HEK293 (cell line): ENCODE results near the gene EMD.

Experiments
- CTCF ChIA-PET: fragments of 350-600 bp; formaldehyde crosslinking; extraction: SDS; loops from one replicate; lab custom pipeline; 2021; ENCODE audit warnings: antibody characterized with exemption; lab: Yijun Ruan, JAX
- POLR2A ChIA-PET: fragments of 300-600 bp; formaldehyde crosslinking; extraction: SDS; loops from one replicate; lab custom pipeline; 2020; ENCODE audit warnings: antibody characterized with exemption, inconsistent platforms; lab: Yijun Ruan, JAX
- H3K27ac ChIP-seq: fragments of 200-500 bp; sonication (Bioruptor generic); 2 replicates; pipeline ENCODE4 v1.5.1; 2014; ENCODE audit warnings: low read depth, low read length, control low read depth, inconsistent platforms; ENCODE audit errors: extremely low read depth
- H3K36me3 ChIP-seq, 2 experiments: fragments of 200-500 bp in 1 of 2; sonication (Bioruptor generic) in 1 of 2; 1 replicate in 1 of 2; 2 replicates in 1 of 2; pipeline ENCODE4 v1.5.1; 2014 to 2017; ENCODE audit warnings: inconsistent platforms in 2 of 2, low read length in 2 of 2; ENCODE audit not compliant: control insufficient read depth in 2 of 2, insufficient read depth in 1 of 2
- H3K4me1 ChIP-seq: fragments of 200-500 bp; sonication (Bioruptor generic); 2 replicates; pipeline ENCODE4 v1.5.1; 2014; ENCODE audit warnings: mild to moderate bottlenecking, low read length, inconsistent platforms; ENCODE audit not compliant: control insufficient read depth, insufficient read depth
- H3K4me3 ChIP-seq: 2 replicates; pipeline ENCODE4 v1.5.1; 2011; ENCODE audit warnings: low read depth, mild to moderate bottlenecking, control low read depth, low read length, moderate library complexity
- H3K9me3 ChIP-seq: fragments of 200-500 bp; sonication (Bioruptor generic); 2 replicates; pipeline ENCODE4 v1.5.1; 2014; ENCODE audit warnings: low read depth, low read length, inconsistent platforms; ENCODE audit not compliant: control insufficient read depth, insufficient read depth
- PBX3 ChIP-seq: sonication (generic); formaldehyde crosslinking; IDR thresholded peaks from 2 replicates; pipeline ENCODE4 v1.8.1; 2022; ENCODE audit warnings: mild to moderate bottlenecking, moderate library complexity, missing genetic modification reagents
- PRDM2 ChIP-seq: fragments of 450-650 bp; formaldehyde crosslinking; IDR thresholded peaks from 2 replicates; pipeline ENCODE4 v1.5.1; 2016; ENCODE audit warnings: missing biosample characterization, missing genetic modification characterization, borderline replicate concordance
- ZBTB10 ChIP-seq: fragments of 450-650 bp; formaldehyde crosslinking; IDR thresholded peaks from 2 replicates; pipeline ENCODE4 v1.5.1; 2016; ENCODE audit warnings: missing biosample characterization, missing genetic modification characterization
- ZBTB48 ChIP-seq: fragments of 450-650 bp; formaldehyde crosslinking; IDR thresholded peaks from 2 replicates; pipeline ENCODE4 v1.5.1; 2016; ENCODE audit warnings: missing biosample characterization, missing genetic modification characterization
- ZFP3 ChIP-seq: fragments of 450-650 bp; formaldehyde crosslinking; IDR thresholded peaks from 2 replicates; pipeline ENCODE4 v1.5.1; 2016; ENCODE audit warnings: low read depth, missing biosample characterization, missing genetic modification characterization
- ZNF132 ChIP-seq: fragments of 450-650 bp; formaldehyde crosslinking; IDR thresholded peaks from 2 replicates; pipeline ENCODE4 v1.5.1; 2017; ENCODE audit warnings: missing biosample characterization, missing genetic modification characterization, borderline replicate concordance
- ZNF239 ChIP-seq: fragments of 450-650 bp; formaldehyde crosslinking; IDR thresholded peaks from 2 replicates; pipeline ENCODE4 v1.5.1; 2016; ENCODE audit warnings: missing biosample characterization, missing genetic modification characterization
- ZNF26 ChIP-seq: fragments of 450-650 bp; formaldehyde crosslinking; IDR thresholded peaks from 2 replicates; pipeline ENCODE4 v1.5.1; 2016; ENCODE audit warnings: missing biosample characterization, missing genetic modification characterization
- ZNF266 ChIP-seq: fragments of 450-650 bp; formaldehyde crosslinking; IDR thresholded peaks from 2 replicates; pipeline ENCODE4 v1.5.1; 2016; ENCODE audit warnings: missing biosample characterization, missing genetic modification characterization, low read depth
- ZNF341 ChIP-seq: fragments of 450-650 bp; formaldehyde crosslinking; IDR thresholded peaks from 2 replicates; pipeline ENCODE4; 2016; ENCODE audit warnings: low read depth, missing biosample characterization, missing genetic modification characterization
- ZNF391 ChIP-seq: fragments of 450-650 bp; formaldehyde crosslinking; IDR thresholded peaks from 2 replicates; pipeline ENCODE4 v1.5.1; 2016; ENCODE audit warnings: low read depth, missing biosample characterization, missing genetic modification characterization, borderline replicate concordance
- ZNF398 ChIP-seq: fragments of 450-650 bp; formaldehyde crosslinking; IDR thresholded peaks from 2 replicates; pipeline ENCODE4 v1.5.1; 2017; ENCODE audit warnings: missing biosample characterization, missing genetic modification characterization
- ZNF501 ChIP-seq: fragments of 450-650 bp; formaldehyde crosslinking; IDR thresholded peaks from 2 replicates; pipeline ENCODE4 v1.5.1; 2016; ENCODE audit warnings: missing biosample characterization, missing genetic modification characterization
- ZNF555 ChIP-seq: fragments of 450-650 bp; formaldehyde crosslinking; conservative IDR thresholded peaks from 2 replicates; pipeline ENCODE4 v1.5.1; 2017; ENCODE audit warnings: missing biosample characterization, mild to moderate bottlenecking, missing genetic modification characterization, inconsistent platforms
- ZNF585B ChIP-seq: fragments of 450-650 bp; formaldehyde crosslinking; IDR thresholded peaks from 2 replicates; pipeline ENCODE4 v1.5.1; 2016; ENCODE audit warnings: missing biosample characterization, missing genetic modification characterization
- ZNF639 ChIP-seq: fragments of 450-650 bp; formaldehyde crosslinking; IDR thresholded peaks from 2 replicates; pipeline ENCODE4 v1.5.1; 2016; ENCODE audit warnings: missing biosample characterization, missing genetic modification characterization
- ZNF658 ChIP-seq: fragments of 450-650 bp; formaldehyde crosslinking; IDR thresholded peaks from 2 replicates; pipeline ENCODE4; 2016; ENCODE audit warnings: missing biosample characterization, missing genetic modification characterization

The EMD gene

GRCh38 chrX:154370300-154371016 lies 8.6 kb upstream of the EMD start:
- Histone ChIP-seq H3K4me3 (peak overlapping the region; percentile 68), H3K27ac (peak overlapping the region; percentile 93)
- peak; percentile 80 for TF ChIP-seq ZNF341
- peak; percentile 10; the same call in 1 of the 2 replicates for TF ChIP-seq ZBTB48
- no peak for TF ChIP-seq ZNF555 (tag by site-specific recombination)
- TF ChIP-seq PRDM2 (tag by site-specific recombination) = peak; percentile 49; the same call in 1 of the 2 replicates
- TF ChIP-seq ZNF639 (tag by site-specific recombination) = no peak
- no peak for TF ChIP-seq ZNF658 (tag by site-specific recombination)
- TF ChIP-seq ZNF398 (tag by site-specific recombination) = no peak
- no peak for TF ChIP-seq ZNF585B (tag by site-specific recombination)
- TF ChIP-seq ZNF132 (tag by site-specific recombination) = no peak
- no peak for TF ChIP-seq ZNF391 (tag by site-specific recombination)
- no peak for TF ChIP-seq ZNF266 (tag by site-specific recombination)
- TF ChIP-seq ZNF501 (tag by site-specific recombination) = no peak
- no peak for TF ChIP-seq ZNF239 (tag by site-specific recombination)
- TF ChIP-seq ZNF26 = no peak
- no peak for TF ChIP-seq ZBTB10
- no peak for TF ChIP-seq ZFP3 (tag by site-specific recombination)
- no peak for TF ChIP-seq PBX3 (CRISPR knock-in tag)

More at GRCh38 chrX:154370300-154371016, 8.6 kb upstream of the EMD start:
- Histone ChIP-seq H3K36me3 (peaks cover 0 to 43% of the 10 kb centered on the region in 2 experiments; a peak in 1 of 3 replicates), H3K9me3 (no peaks in the 10 kb centered on the region), H3K4me1 (peaks cover 16% of the 10 kb centered on the region)
- POLR2A ChIA-PET = interaction anchor here (0.8 to 4.3 kb wide), 31 partner anchors 8 to 576 kb away, joined by 3 to 48 read pairs (median 6); partner anchors contain the start of genes ATP6AP1, DNASE1L1, EMD and HCFC1
- CTCF ChIA-PET = no interaction called here
